ENCODE data around the gene OMG.

DNA sequence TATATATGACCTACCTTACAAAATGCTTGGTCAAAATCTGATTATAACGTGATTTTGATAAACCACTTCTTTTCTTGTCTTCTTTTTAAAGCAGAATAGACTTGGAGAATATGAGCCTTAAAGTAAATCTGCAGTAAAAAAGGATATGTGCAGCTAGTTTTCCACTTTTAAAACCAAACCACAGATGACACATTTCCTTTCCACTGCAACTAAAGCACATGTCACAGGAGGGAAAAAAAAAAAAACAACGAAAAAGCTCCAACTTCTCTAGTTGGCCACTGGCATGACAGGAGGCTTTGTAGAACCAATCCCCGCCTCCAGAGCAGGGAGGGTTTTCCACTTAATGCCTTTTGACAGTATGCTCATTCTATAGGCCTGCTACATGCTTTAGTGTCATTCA, 24.4 kb upstream of the OMG start, which contains the start of gene EVI2A:
- TF ChIP-seq, protein P1, sequence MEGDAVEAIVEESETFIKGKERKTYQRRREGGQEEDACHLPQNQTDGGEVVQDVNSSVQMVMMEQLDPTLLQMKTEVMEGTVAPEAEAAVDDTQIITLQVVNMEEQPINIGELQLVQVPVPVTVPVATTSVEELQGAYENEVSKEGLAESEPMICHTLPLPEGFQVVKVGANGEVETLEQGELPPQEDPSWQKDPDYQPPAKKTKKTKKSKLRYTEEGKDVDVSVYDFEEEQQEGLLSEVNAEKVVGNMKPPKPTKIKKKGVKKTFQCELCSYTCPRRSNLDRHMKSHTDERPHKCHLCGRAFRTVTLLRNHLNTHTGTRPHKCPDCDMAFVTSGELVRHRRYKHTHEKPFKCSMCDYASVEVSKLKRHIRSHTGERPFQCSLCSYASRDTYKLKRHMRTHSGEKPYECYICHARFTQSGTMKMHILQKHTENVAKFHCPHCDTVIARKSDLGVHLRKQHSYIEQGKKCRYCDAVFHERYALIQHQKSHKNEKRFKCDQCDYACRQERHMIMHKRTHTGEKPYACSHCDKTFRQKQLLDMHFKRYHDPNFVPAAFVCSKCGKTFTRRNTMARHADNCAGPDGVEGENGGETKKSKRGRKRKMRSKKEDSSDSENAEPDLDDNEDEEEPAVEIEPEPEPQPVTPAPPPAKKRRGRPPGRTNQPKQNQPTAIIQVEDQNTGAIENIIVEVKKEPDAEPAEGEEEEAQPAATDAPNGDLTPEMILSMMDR (conservative IDR thresholded peaks at IDR 0.05; ENCODE audit: low read length): no peak
- no peak for TF ChIP-seq EZH2phosphoT487 (IDR thresholded peaks at IDR 0.05; ENCODE audit: borderline replicate concordance)
